ENCODE results near the gene ZNF219.

Gene ZNF219

GRCh38 chr14:21072031-21072473, 26.4 kb downstream of the ZNF219 start:
- Histone ChIP-seq H3K9me3 (ENCODE audit: control insufficient read depth, low read length) (no peaks in the 10 kb centered on the region), H3K9ac (ENCODE audit: low read length) (peak overlapping the region; percentile 98), H3K36me3 (ENCODE audit: control insufficient read depth, insufficient read depth, low read length, severe bottlenecking) (peaks cover 44% of the 10 kb centered on the region), H3K27me3 (replicated peaks; ENCODE audit: control insufficient read depth, insufficient read depth, low read length) (no peaks in the 10 kb centered on the region), H3K4me3 (ENCODE audit: low read length) (peak overlapping the region; percentile 87), H3K4me1 (ENCODE audit: control insufficient read depth, insufficient read depth, low read length) (peaks cover 32% of the 10 kb centered on the region)
- peak; percentile 88 for DNase-seq (ENCODE audit: low read depth)

DNA sequence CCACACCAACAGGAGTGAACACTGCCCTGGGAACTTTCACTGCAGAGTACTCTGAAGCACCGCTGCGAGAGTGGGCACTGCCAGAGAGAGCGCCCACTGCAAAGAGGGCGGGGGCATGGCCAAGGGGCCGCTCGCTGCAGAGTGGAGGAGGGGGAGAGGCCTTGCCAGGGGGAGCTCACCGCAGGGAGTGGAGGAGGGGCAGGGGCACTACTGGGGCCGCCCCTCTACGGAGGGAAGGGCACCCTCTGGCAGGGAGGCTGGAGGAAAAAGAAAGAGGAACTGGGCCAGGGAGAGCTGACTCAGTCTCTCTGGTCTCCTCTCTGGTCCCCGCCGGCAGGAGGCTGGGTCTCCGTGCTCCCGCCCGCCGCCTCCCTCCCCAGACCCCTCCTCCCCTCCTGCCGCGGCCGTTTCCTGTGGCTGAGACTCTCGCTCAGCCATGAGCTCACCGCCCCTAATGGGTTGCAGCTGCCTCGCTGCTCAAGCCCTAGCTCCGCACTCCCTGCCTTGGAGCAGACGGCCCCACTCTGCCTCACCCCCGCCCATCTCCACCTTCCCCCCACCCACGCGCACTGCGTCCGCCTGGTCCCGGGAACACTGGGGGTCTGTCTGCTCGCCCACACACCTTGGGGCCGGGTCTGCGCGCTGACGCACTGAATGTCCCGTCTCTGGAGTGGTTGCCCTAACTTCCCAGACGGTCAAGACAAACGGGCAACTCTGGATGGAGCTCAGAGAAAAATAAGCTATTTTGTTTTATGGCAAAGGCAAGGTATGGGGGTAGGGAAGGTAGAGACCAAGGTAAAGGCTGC, 27.0 kb downstream of the ZNF219 start:
- no peaks in the 10 kb centered on the region for H3K27me3 ChIP-seq (replicated peaks; ENCODE audit: control insufficient read depth, insufficient read depth, low read length)
- H3K36me3 ChIP-seq (ENCODE audit: control insufficient read depth, insufficient read depth, low read length, severe bottlenecking) = peaks cover 38% of the 10 kb centered on the region
- H3K9me3 ChIP-seq (ENCODE audit: control insufficient read depth, low read length) = no peaks in the 10 kb centered on the region
- H3K4me3 ChIP-seq (ENCODE audit: low read length) = peak overlapping the region; percentile 87
- H3K4me1 ChIP-seq (ENCODE audit: control insufficient read depth, insufficient read depth, low read length) = peaks cover 32% of the 10 kb centered on the region
- peak; percentile 98 for DNase-seq (ENCODE audit: low read depth)
- H3K9ac ChIP-seq (ENCODE audit: low read length) = peak overlapping the region; percentile 98

- H3K9ac ChIP-seq (ENCODE audit: low read length) = peak overlapping the region; percentile 98
- peak overlapping the region; percentile 87 for H3K4me3 ChIP-seq (ENCODE audit: low read length)
- H3K27me3 ChIP-seq (replicated peaks; ENCODE audit: control insufficient read depth, insufficient read depth, low read length) = no peaks in the 10 kb centered on the region
- H3K9me3 ChIP-seq (ENCODE audit: control insufficient read depth, low read length) = no peaks in the 10 kb centered on the region
- peaks cover 32% of the 10 kb centered on the region for H3K4me1 ChIP-seq (ENCODE audit: control insufficient read depth, insufficient read depth, low read length)
- H3K36me3 ChIP-seq (ENCODE audit: control insufficient read depth, insufficient read depth, low read length, severe bottlenecking) = peaks cover 31% of the 10 kb centered on the region
- DNase-seq (ENCODE audit: low read depth) = peak; percentile 67
Measured at GRCh38 chr14:21070610-21071224, 27.7 kb downstream of the ZNF219 start.

GRCh38 chr14:21070083-21070609, 28.3 kb downstream of the ZNF219 start, which contains the start of gene ARHGEF40:
Gene ARHGEF40 (plus strand): TSS chr14:21070304. CDS start chr14:21070397, 93 bp downstream.
- H3K9me3 ChIP-seq (ENCODE audit: control insufficient read depth, low read length) = no peaks in the 10 kb centered on the region
- H3K27me3 ChIP-seq (replicated peaks; ENCODE audit: control insufficient read depth, insufficient read depth, low read length) = no peaks in the 10 kb centered on the region
- peak; percentile 85 for DNase-seq (ENCODE audit: low read depth)
- peaks cover 25% of the 10 kb centered on the region for H3K36me3 ChIP-seq (ENCODE audit: control insufficient read depth, insufficient read depth, low read length, severe bottlenecking)
- peak within 1 kb of the TSS; percentile 98 for H3K9ac ChIP-seq (ENCODE audit: low read length)
- peak within 1 kb of the TSS; percentile 87 for H3K4me3 ChIP-seq (ENCODE audit: low read length)
- peaks cover 34% of the 10 kb centered on the region for H3K4me1 ChIP-seq (ENCODE audit: control insufficient read depth, insufficient read depth, low read length)

DNA sequence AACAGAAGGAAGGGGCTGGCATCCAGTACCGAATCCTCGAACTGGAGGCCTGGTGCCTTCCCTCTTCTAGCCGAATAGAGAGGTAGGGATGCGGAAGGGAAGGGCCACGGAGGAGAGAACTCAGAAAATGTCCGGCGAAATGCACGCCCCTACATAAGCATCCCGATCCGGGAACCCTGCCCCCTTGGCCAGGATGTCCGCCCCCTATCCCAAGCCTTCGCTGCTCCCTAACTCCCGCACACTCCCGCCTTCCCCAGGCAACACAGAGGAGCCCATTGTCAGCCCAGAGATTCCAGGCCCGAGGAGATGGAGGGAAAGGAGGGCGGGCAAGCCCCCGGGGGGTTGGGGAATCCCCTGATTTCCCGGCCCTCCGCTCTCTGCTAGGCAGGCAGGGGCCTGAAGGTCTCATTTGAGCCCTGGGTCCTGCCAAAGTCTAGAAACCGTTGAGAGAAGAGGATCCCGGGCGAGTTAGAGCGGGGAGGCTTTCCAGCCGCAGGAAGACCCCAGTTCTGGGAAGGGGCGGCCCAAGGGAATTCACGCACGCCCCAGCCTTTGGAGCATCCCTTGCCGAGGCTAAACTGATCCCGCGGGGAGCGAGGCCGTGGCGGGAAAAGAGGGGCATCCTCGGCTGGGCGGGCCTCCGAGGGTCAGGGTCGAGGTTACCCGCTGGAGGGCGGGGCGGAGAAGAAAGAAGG, 28.9 kb downstream of the ZNF219 start:
- H3K4me3 ChIP-seq (ENCODE audit: low read length) = peak overlapping the region; percentile 87
- H3K4me1 ChIP-seq (ENCODE audit: control insufficient read depth, insufficient read depth, low read length) = peaks cover 38% of the 10 kb centered on the region
- DNase-seq (ENCODE audit: low read depth) = peak; percentile 62
- no peaks in the 10 kb centered on the region for H3K27me3 ChIP-seq (replicated peaks; ENCODE audit: control insufficient read depth, insufficient read depth, low read length)
- no peaks in the 10 kb centered on the region for H3K9me3 ChIP-seq (ENCODE audit: control insufficient read depth, low read length)
- H3K9ac ChIP-seq (ENCODE audit: low read length) = peak overlapping the region; percentile 98
- peaks cover 19% of the 10 kb centered on the region for H3K36me3 ChIP-seq (ENCODE audit: control insufficient read depth, insufficient read depth, low read length, severe bottlenecking)

- Histone ChIP-seq H3K9ac (ENCODE audit: low read length) (peak overlapping the region; percentile 98), H3K36me3 (ENCODE audit: control insufficient read depth, insufficient read depth, low read length, severe bottlenecking) (peaks cover 11% of the 10 kb centered on the region), H3K4me1 (ENCODE audit: control insufficient read depth, insufficient read depth, low read length) (peaks cover 46% of the 10 kb centered on the region), H3K4me3 (ENCODE audit: low read length) (peak overlapping the region; percentile 87), H3K9me3 (ENCODE audit: control insufficient read depth, low read length) (no peaks in the 10 kb centered on the region), H3K27me3 (replicated peaks; ENCODE audit: control insufficient read depth, insufficient read depth, low read length) (no peaks in the 10 kb centered on the region)
- peak; percentile 88 for DNase-seq (ENCODE audit: low read depth)
Measured at GRCh38 chr14:21068521-21069387, 29.7 kb downstream of the ZNF219 start.

DNA sequence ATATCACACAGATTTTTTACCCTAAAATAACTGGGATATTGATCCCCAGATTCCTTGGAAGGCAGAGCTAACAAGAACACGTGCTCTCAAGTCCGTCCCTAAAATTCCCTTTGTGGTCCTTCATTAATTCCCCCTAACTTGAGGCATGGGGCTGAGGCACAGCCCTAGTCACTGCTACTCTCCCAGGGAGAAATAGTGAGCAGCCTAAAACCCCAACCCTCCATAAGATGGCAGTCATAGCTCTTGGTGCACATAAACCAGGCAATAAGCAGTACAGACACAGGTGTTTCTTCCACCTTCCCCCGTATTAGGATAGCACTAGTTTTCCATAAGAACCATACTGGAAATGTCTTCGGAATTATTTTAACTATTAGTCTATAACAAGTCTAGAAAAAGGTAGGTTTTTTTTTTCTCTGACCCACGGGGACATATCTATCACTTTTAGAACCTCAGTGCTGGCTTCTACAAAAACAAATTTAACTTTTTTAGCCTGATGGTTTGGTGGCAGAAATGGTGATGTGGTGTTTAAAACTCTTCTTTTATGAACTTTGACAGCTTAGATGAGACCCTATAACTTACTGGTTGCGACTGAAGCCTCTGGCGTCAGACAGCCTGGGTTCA, 31.5 kb downstream of the ZNF219 start:
- H3K27me3 ChIP-seq (replicated peaks; ENCODE audit: control insufficient read depth, insufficient read depth, low read length) = no peaks in the 10 kb centered on the region
- peaks cover 49% of the 10 kb centered on the region for H3K4me1 ChIP-seq (ENCODE audit: control insufficient read depth, insufficient read depth, low read length)
- no peak overlapping the region for H3K9ac ChIP-seq (ENCODE audit: low read length)
- no peak overlapping the region for H3K4me3 ChIP-seq (ENCODE audit: low read length)
- H3K9me3 ChIP-seq (ENCODE audit: control insufficient read depth, low read length) = no peaks in the 10 kb centered on the region
- DNase-seq (ENCODE audit: low read depth) = peak; percentile 30
- H3K36me3 ChIP-seq (ENCODE audit: control insufficient read depth, insufficient read depth, low read length, severe bottlenecking) = no peaks in the 10 kb centered on the region

GRCh38 chr14:21063479-21063878, 35.0 kb downstream of the ZNF219 start:
- Histone ChIP-seq H3K4me1 (ENCODE audit: control insufficient read depth, insufficient read depth, low read length) (peaks cover 53% of the 10 kb centered on the region), H3K27me3 (replicated peaks; ENCODE audit: control insufficient read depth, insufficient read depth, low read length) (no peaks in the 10 kb centered on the region), H3K9me3 (ENCODE audit: control insufficient read depth, low read length) (no peaks in the 10 kb centered on the region), H3K36me3 (ENCODE audit: control insufficient read depth, insufficient read depth, low read length, severe bottlenecking) (no peaks in the 10 kb centered on the region), H3K4me3 (ENCODE audit: low read length) (peak overlapping the region; percentile 61), H3K9ac (ENCODE audit: low read length) (peak overlapping the region; percentile 67)
- DNase-seq (ENCODE audit: low read depth) = peak; percentile 50

DNA sequence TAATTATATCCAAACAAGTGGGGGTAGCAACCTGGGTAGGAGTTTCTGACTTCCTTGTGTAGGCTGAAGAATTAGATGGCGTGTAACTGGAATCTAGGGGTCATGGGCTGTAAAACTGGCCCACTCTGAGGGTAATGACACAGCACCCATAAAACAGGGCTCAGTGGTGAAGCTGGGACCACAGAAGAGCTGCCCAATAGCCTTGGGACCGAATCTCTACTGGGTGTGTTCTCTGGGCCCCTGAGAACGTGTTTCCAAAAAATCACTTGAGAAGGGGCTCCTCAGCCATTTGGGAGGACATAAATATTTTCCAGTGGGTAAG, 37.1 kb downstream of the ZNF219 start:
- no peaks in the 10 kb centered on the region for H3K36me3 ChIP-seq (ENCODE audit: control insufficient read depth, insufficient read depth, low read length, severe bottlenecking)
- H3K4me3 ChIP-seq (ENCODE audit: low read length) = peak overlapping the region; percentile 40
- no peak for DNase-seq (ENCODE audit: low read depth)

GRCh38 chr14:21060614-21061346, 37.7 kb downstream of the ZNF219 start:
- H3K9ac ChIP-seq (ENCODE audit: low read length) = no peak overlapping the region
- H3K4me3 ChIP-seq (ENCODE audit: low read length) = peak overlapping the region; percentile 40
- H3K4me1 ChIP-seq (ENCODE audit: control insufficient read depth, insufficient read depth, low read length) = peaks cover 59% of the 10 kb centered on the region
- no peak for DNase-seq (ENCODE audit: low read depth)
- no peaks in the 10 kb centered on the region for H3K9me3 ChIP-seq (ENCODE audit: control insufficient read depth, low read length)
- H3K27me3 ChIP-seq (replicated peaks; ENCODE audit: control insufficient read depth, insufficient read depth, low read length) = no peaks in the 10 kb centered on the region
- no peaks in the 10 kb centered on the region for H3K36me3 ChIP-seq (ENCODE audit: control insufficient read depth, insufficient read depth, low read length, severe bottlenecking)

More for the DNA sequence above, 37.1 kb downstream of the ZNF219 start:
- no peaks in the 10 kb centered on the region for H3K9me3 ChIP-seq (ENCODE audit: control insufficient read depth, low read length)
- H3K4me1 ChIP-seq (ENCODE audit: control insufficient read depth, insufficient read depth, low read length) = peaks cover 58% of the 10 kb centered on the region
- H3K9ac ChIP-seq (ENCODE audit: low read length) = no peak overlapping the region
- H3K27me3 ChIP-seq (replicated peaks; ENCODE audit: control insufficient read depth, insufficient read depth, low read length) = no peaks in the 10 kb centered on the region
